ENCODE data around the gene OLA1.
A peak's percentile ranks its signal among the peaks of the same experiment; 100 is the strongest.

- TF ChIP-seq RCOR1 (IDR thresholded peaks at IDR 0.05; ENCODE audit: low read length) (no peak), SIN3A (IDR thresholded peaks at IDR 0.05; ENCODE audit: borderline replicate concordance, low read depth, low read length) (no peak), TEAD4 (IDR thresholded peaks at IDR 0.05; ENCODE audit: borderline replicate concordance, insufficient read depth) (no peak), CTCF (IDR thresholded peaks at IDR 0.05) (no peak), JUND (IDR thresholded peaks at IDR 0.05) (peak; percentile 68), EP300 (IDR thresholded peaks at IDR 0.05; ENCODE audit: borderline replicate concordance in 1 of 2, low read depth in 1 of 2, low read length in 1 of 2) (peak in 1 of 2 experiments; percentile 21; a peak in 1 of 4 replicates), REST (IDR thresholded peaks at IDR 0.05; ENCODE audit: low read depth, low read length) (no peak), TAF1 (IDR thresholded peaks at IDR 0.05; ENCODE audit: borderline replicate concordance, low read depth, low read length) (no peak)
These were observed 128.0 kb downstream of the OLA1 start for GRCh38 chr2:174120346-174120745.
